ENCODE results near the gene WBP1.

GRCh38 chr2:74454654-74455511 is 3.4 kb upstream of the WBP1 start, which contains the start of gene INO80B:
- TF ChIP-seq CTCF (IDR thresholded peaks at IDR 0.05; ENCODE audit: low read length) = peak; percentile 6; the same call in 1 of the 2 replicates
- TF ChIP-seq EZH2 (IDR thresholded peaks at IDR 0.05; ENCODE audit: borderline replicate concordance, low read length) = no peak

Data from OCI-LY1 (cell line).